Immature natural killer cell (primary cell): ENCODE results near the gene APOE. TPM values are rescaled to one million over a fixed set of nuclear protein-coding genes. Genes with fewer than 3 reads are reported as not detected.

Experiments used
- DNase-seq, 3 donors: peaks; one replicate each; pipeline ENCODE4 v3.0.0; 2022; ENCODE audit warnings: mixed read lengths in 1 of 3
- H3K27ac Mint-ChIP-seq, 6 donors: one replicate each; pipeline ENCODE4 v1.8.0; 2020; ENCODE audit warnings: mixed read lengths in 6 of 6, mild to moderate bottlenecking in 5 of 6, inconsistent platforms in 4 of 6, moderate library complexity in 3 of 6
- H3K27me3 Mint-ChIP-seq, 3 donors: one replicate each; pipeline ENCODE4 v1.8.0; 2020 to 2021; ENCODE audit warnings: low read depth in 3 of 3, mild to moderate bottlenecking in 3 of 3, mixed read lengths in 3 of 3, moderate library complexity in 3 of 3, inconsistent platforms in 1 of 3
- H3K36me3 Mint-ChIP-seq, 3 donors: one replicate each; pipeline ENCODE4 v1.8.0; 2020; ENCODE audit warnings: mixed read lengths in 3 of 3, inconsistent platforms in 2 of 3, mild to moderate bottlenecking in 2 of 3
- H3K4me1 Mint-ChIP-seq, 2 donors: one replicate each; pipeline ENCODE4 v1.8.0; 2020; ENCODE audit warnings: inconsistent platforms in 2 of 2, mild to moderate bottlenecking in 2 of 2, mixed read lengths in 2 of 2, moderate library complexity in 1 of 2
- H3K4me3 Mint-ChIP-seq, 5 donors: one replicate each; pipeline ENCODE4 v1.8.0; 2020; ENCODE audit warnings: mild to moderate bottlenecking in 5 of 5, mixed read lengths in 5 of 5, inconsistent platforms in 3 of 5, moderate library complexity in 3 of 5
- H3K9me3 Mint-ChIP-seq, 6 donors: one replicate each; pipeline ENCODE4 v1.8.0; 2020; ENCODE audit warnings: mild to moderate bottlenecking in 6 of 6, mixed read lengths in 6 of 6, inconsistent platforms in 4 of 6, moderate library complexity in 3 of 6
- polyA plus RNA-seq, 3 donors: library from polyadenylated mRNA; unstranded; fragments of 300-500 nt; fragmentation: Illumina TruSeq; gene quantifications; one replicate each; pipeline ENCODE4 v1.2.3, GENCODE V29; 2021

Gene APOE
- polyA plus RNA-seq, 3 donors from 2014 or later, result not detected

DNA sequence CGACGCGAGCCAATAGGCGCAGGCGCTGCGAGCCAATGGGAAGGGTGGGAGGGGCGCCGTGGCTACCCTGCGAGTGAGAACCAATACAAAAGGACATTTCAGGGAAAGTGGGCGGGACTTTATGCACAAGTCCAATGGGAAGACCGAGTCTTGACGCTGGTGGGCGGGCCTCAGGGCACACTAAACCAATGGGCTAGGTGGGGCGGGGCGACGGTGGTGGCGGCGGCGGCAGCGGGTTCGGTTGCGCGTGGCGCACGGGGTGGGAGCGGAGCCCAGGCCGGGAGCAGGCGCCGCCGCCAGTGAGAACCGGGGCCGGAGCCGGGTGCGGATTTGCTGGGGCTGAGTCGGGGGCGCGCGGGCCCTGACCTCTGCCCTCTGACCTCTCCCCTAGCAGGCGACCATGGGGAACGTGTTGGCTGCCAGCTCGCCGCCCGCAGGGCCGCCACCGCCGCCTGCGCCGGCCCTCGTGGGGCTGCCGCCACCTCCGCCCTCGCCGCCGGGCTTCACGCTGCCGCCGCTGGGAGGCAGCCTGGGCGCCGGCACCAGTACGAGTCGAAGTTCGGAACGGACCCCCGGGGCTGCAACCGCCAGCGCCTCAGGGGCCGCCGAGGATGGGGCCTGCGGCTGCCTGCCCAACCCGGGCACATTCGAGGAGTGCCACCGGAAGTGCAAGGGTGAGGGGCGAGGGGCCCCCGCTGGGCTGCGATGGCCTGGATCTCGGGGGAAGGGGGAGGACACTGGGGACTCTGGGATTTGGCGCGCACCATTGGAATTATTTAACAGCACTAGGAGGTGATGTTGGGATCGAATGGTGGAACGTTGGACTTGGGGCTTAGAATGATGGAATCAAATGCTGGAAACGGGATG lies 14.3 kb upstream of the APOE start, which contains the start of gene TOMM40:
Gene TOMM40, plus strand, starts transcription at position 239 of the 867 bp plus-strand sequence. Its CDS starts 162 bp downstream, at position 401.
- H3K27me3 Mint-ChIP-seq, result peaks cover 5 to 13% (median 7%) of the 10 kb centered on the region in 3 donors
- no peak for DNase-seq
- no peaks in the 10 kb centered on the region for H3K9me3 Mint-ChIP-seq
- H3K4me3 Mint-ChIP-seq, result peak within 1 kb of the TSS; percentile 86 to 93 (median 89)
- peaks cover 0 to 13% (median 4%) of the 10 kb centered on the region in 3 donors for H3K36me3 Mint-ChIP-seq
- H3K4me1 Mint-ChIP-seq, result peaks cover 29 to 33% of the 10 kb centered on the region in 2 donors
- H3K27ac Mint-ChIP-seq, result peak within 1 kb of the TSS; percentile 85 to 97 (median 93)

DNA sequence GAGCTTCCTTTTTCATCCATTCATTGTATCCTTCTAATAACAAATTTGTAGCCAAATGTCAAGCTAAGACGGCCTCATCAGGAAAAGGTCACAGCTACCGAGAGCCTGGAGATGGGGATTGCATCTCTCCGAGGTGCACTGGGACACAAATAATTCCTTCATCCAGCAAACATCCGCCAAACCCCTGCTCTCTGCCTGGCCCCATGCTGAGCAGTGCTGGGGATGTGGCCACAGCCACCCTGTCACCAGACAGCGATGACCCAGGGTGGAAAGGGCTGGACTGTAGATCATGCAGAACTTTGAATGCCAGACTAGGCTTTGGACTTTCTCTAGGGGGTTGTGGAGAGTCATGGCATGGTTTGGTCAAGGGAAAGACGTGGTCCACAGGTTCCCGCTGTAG lies 12.7 kb upstream of the APOE start:
- no peak for DNase-seq
- Mint-ChIP-seq H3K27ac (peak overlapping the region in 3 of 6 donors; percentile 11 to 85 (median 35)), H3K4me1 (peaks cover 29 to 33% of the 10 kb centered on the region in 2 donors), H3K27me3 (peaks cover 5 to 13% (median 7%) of the 10 kb centered on the region in 3 donors), H3K36me3 (peaks cover 0 to 13% (median 4%) of the 10 kb centered on the region in 3 donors), H3K4me3 (peak overlapping the region; percentile 86 to 93 (median 88)), H3K9me3 (no peaks in the 10 kb centered on the region)

DNA sequence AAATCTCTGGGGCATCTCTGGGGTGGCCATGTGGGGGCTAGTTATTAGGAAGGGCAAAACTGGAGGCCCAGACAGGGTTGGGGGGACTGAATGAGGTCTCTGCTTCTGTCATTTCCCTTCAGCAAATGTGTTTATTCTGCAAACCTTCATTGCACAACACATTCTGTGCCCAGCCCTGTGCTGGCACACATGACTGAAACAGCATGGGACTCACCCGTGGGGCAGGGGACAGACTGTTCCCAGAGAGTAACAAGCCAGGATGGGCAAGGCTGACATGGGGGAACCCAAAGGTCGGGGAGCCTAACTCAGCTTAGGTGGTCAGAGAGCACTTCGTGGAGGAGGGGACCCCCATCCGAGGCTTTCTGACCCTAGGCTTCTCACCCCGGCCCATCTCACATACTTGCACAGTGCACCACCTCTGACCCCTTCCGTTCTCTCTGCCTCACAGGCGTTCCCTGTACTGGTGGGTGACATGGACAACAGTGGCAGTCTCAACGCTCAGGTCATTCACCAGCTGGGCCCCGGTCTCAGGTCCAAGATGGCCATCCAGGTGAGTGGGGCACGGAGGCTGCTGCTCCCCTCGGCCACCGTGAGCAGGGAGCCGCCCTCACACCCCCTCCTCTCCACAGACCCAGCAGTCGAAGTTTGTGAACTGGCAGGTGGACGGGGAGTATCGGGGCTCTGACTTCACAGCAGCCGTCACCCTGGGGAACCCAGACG lies 12.1 kb upstream of the APOE start:
- Mint-ChIP-seq H3K27ac (peak overlapping the region in 1 of 6 donors; percentile 85), H3K4me3 (peak overlapping the region in 4 of 5 donors; percentile 35 to 93 (median 48)), H3K4me1 (peaks cover 26 to 33% of the 10 kb centered on the region in 2 donors), H3K36me3 (peaks cover 0 to 13% (median 4%) of the 10 kb centered on the region in 3 donors), H3K27me3 (peaks cover 5 to 13% (median 7%) of the 10 kb centered on the region in 3 donors), H3K9me3 (no peaks in the 10 kb centered on the region)
- DNase-seq, result no peak

DNA sequence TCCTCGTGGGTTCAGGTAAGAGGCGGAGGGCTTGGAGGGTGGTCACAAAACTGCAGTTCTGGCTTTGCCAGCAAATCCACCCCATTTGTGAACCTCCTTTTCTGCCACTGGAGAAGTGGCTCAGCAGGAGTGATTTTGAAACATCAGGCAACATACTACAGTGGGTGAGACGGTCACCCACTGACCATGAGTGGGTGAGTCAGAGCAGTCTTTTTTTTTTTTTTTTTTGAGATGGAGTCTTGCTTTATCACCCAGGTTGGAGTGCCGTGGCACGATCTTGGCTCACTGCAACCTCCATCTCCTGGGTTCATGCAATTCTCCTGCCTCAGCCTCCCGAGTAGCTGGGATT lies 11.6 kb upstream of the APOE start:
- H3K36me3 Mint-ChIP-seq, result peaks cover 0 to 13% (median 4%) of the 10 kb centered on the region in 3 donors
- H3K4me1 Mint-ChIP-seq, result peaks cover 25 to 31% of the 10 kb centered on the region in 2 donors
- H3K27me3 Mint-ChIP-seq, result peaks cover 5 to 13% (median 7%) of the 10 kb centered on the region in 3 donors
- H3K9me3 Mint-ChIP-seq, result no peaks in the 10 kb centered on the region
- no peak overlapping the region for H3K4me3 Mint-ChIP-seq
- DNase-seq, result no peak
- no peak overlapping the region for H3K27ac Mint-ChIP-seq

DNA sequence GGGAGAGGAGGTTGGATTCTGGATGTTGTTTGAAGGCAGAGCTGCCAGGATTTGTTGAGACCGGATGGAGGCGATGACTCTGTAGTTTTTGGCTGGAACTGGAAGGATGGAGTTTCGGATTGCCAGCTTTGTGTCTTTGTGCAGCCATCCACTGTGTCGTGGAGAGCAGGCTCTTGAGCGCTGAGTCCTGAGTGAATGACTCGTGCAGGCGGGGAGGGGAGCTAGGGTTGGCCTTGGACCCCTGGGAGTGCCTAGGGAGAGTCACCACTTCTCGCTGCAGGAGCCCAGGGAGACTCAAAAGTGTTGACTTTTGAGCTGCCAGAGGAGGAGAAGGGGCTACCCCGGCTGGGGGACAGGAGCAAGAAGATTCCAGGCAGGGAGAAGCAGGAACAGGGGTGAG lies 10.7 kb upstream of the APOE start:
- no peak for DNase-seq
- H3K4me1 Mint-ChIP-seq, result peaks cover 22 to 26% of the 10 kb centered on the region in 2 donors
- no peaks in the 10 kb centered on the region for H3K9me3 Mint-ChIP-seq
- H3K4me3 Mint-ChIP-seq, result no peak overlapping the region
- peaks cover 0 to 13% (median 4%) of the 10 kb centered on the region in 3 donors for H3K36me3 Mint-ChIP-seq
- H3K27ac Mint-ChIP-seq, result no peak overlapping the region
- H3K27me3 Mint-ChIP-seq, result peaks cover 5 to 13% (median 7%) of the 10 kb centered on the region in 3 donors

DNA sequence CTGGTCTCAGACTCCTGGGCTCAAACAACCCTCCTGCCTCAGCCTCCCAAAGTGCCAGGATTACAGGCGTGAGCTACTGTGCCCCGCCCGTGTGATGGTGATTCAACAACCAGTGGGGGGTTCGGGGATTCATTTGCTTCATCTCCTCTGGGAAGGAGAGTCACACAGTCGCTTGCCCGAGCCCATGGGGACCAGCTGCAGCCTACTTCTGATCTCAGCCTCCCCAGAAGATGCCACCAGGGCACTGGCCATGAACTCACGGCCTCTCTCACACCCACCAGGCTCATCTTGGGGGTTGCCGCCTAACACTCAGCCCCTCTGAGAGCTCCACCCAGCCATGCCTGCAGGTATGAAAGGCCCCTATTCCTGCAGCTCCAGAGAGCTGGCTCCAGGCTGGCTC lies 7.8 kb upstream of the APOE start:
- peaks cover 3 to 5% of the 10 kb centered on the region in 2 donors for H3K4me1 Mint-ChIP-seq
- DNase-seq, result no peak
- peaks cover 0 to 6% (median 2%) of the 10 kb centered on the region in 3 donors for H3K27me3 Mint-ChIP-seq
- H3K4me3 Mint-ChIP-seq, result no peak overlapping the region
- no peaks in the 10 kb centered on the region for H3K9me3 Mint-ChIP-seq
- H3K27ac Mint-ChIP-seq, result no peak overlapping the region
- peaks cover 0 to 18% (median 7%) of the 10 kb centered on the region in 3 donors for H3K36me3 Mint-ChIP-seq

DNA sequence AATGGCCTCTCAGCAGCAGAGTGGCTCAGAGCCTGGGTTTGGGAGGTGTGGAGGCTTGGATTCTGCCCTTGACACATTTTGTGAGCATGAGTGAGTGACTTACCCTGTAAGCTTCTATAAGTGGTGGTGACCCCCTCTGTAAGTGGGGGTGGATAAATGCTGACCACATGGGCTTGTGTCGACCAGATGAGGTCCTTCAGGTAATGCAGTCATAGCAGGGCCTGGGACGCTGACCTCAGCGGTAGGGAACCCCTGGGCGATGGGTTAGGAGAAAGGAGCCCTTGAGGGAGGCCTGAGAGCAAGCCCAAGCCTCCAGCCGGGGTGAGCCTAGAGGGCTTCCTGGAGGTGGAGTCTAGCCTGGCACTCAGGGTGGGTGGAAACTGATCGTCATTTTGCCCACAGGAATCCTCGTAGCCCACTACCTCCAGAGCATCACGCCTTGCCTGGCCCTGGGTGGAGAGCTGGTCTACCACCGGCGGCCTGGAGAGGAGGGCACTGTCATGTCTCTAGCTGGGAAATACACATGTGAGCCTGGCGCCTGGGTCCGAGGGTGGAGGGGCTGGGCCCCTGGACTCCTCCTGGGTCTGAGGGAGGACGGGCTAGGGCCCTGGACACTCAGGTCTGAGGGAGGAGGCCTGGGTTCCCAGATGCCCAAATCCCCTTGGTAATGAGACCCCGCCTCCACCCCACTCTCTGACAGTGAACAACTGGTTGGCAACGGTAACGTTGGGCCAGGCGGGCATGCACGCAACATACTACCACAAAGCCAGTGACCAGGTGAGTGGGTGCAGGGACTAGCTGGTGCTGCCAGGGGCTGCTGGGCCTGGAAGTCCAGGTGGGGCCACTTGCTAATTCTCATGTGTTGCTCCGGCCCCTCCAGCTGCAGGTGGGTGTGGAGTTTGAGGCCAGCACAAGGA lies 5.0 kb upstream of the APOE start:
- no peaks in the 10 kb centered on the region for H3K4me1 Mint-ChIP-seq
- H3K9me3 Mint-ChIP-seq, result no peaks in the 10 kb centered on the region
- H3K27ac Mint-ChIP-seq, result no peak overlapping the region
- no peak overlapping the region for H3K4me3 Mint-ChIP-seq
- peaks cover 0 to 7% (median 3%) of the 10 kb centered on the region in 3 donors for H3K36me3 Mint-ChIP-seq
- no peak for DNase-seq
- peaks cover 0 to 7% (median 4%) of the 10 kb centered on the region in 3 donors for H3K27me3 Mint-ChIP-seq

DNA sequence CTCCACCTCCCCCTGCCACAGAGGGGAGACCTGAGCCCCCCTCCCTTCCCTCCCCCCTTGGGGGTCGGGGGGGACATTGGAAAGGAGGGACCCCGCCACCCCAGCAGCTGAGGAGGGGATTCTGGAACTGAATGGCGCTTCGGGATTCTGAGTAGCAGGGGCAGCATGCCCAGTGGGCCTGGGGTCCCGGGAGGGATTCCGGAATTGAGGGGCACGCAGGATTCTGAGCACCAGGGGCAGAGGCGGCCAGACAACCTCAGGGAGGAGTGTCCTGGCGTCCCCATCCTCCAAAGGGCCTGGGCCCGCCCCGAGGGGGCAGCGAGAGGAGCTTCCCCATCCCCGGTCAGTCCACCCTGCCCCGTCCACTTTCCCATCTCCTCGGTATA lies 2.4 kb upstream of the APOE start:
- H3K4me3 Mint-ChIP-seq, result no peak overlapping the region
- no peak overlapping the region for H3K27ac Mint-ChIP-seq
- DNase-seq, result no peak
- peaks cover 5 to 14% (median 6%) of the 10 kb centered on the region in 3 donors for H3K27me3 Mint-ChIP-seq
- peaks cover 0 to 7% (median 3%) of the 10 kb centered on the region in 3 donors for H3K36me3 Mint-ChIP-seq
- no peaks in the 10 kb centered on the region for H3K4me1 Mint-ChIP-seq
- peaks cover 0 to under 1% (median 0%) of the 10 kb centered on the region in 6 donors for H3K9me3 Mint-ChIP-seq

DNA sequence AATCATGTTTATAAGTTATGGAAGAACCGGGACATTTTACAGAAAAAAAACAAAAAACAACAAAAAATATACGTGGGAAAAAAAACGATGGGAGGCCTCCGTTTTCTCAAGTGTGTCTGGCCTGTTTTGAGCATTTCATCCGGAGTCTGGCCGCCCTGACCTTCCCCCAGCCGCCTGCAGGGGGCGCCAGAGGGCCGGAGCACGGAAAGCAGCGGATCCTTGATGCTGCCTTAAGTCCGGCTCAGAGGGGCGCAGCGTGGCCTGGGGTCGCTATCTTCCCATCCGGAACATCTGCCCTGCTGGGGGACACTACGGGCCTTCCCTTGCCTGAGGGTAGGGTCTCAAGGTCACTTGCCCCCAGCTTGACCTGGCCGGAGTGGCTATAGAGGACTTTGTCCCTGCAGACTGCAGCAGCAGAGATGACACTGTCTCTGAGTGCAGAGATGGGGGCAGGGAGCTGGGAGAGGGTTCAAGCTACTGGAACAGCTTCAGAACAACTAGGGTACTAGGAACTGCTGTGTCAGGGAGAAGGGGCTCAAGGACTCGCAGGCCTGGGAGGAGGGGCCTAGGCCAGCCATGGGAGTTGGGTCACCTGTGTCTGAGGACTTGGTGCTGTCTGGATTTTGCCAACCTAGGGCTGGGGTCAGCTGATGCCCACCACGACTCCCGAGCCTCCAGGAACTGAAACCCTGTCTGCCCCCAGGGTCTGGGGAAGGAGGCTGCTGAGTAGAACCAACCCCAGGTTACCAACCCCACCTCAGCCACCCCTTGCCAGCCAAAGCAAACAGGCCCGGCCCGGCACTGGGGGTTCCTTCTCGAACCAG lies 1.8 kb upstream of the APOE start:
- H3K36me3 Mint-ChIP-seq, result peaks cover 0 to 7% (median 3%) of the 10 kb centered on the region in 3 donors
- H3K4me1 Mint-ChIP-seq, result no peaks in the 10 kb centered on the region
- peak; percentile 57 to 65 (median 60) for DNase-seq
- no peak overlapping the region for H3K4me3 Mint-ChIP-seq
- peaks cover 5 to 14% (median 6%) of the 10 kb centered on the region in 3 donors for H3K27me3 Mint-ChIP-seq
- H3K9me3 Mint-ChIP-seq, result peaks cover 0 to 1% (median 0%) of the 10 kb centered on the region in 6 donors
- H3K27ac Mint-ChIP-seq, result no peak overlapping the region

DNA sequence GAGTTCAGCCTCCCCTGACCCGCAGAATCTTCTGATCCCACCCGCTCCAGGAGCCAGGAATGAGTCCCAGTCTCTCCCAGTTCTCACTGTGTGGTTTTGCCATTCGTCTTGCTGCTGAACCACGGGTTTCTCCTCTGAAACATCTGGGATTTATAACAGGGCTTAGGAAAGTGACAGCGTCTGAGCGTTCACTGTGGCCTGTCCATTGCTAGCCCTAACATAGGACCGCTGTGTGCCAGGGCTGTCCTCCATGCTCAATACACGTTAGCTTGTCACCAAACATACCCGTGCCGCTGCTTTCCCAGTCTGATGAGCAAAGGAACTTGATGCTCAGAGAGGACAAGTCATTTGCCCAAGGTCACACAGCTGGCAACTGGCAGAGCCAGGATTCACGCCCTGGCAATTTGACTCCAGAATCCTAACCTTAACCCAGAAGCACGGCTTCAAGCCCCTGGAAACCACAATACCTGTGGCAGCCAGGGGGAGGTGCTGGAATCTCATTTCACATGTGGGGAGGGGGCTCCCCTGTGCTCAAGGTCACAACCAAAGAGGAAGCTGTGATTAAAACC lies 1.1 kb upstream of the APOE start:
- H3K27ac Mint-ChIP-seq, result no peak overlapping the region
- H3K36me3 Mint-ChIP-seq, result peaks cover 0 to 7% (median 3%) of the 10 kb centered on the region in 3 donors
- H3K4me1 Mint-ChIP-seq, result no peaks in the 10 kb centered on the region
- H3K27me3 Mint-ChIP-seq, result peaks cover 5 to 14% (median 6%) of the 10 kb centered on the region in 3 donors
- peaks cover 0 to 1% (median 0%) of the 10 kb centered on the region in 6 donors for H3K9me3 Mint-ChIP-seq
- no peak overlapping the region for H3K4me3 Mint-ChIP-seq
- no peak for DNase-seq

DNA sequence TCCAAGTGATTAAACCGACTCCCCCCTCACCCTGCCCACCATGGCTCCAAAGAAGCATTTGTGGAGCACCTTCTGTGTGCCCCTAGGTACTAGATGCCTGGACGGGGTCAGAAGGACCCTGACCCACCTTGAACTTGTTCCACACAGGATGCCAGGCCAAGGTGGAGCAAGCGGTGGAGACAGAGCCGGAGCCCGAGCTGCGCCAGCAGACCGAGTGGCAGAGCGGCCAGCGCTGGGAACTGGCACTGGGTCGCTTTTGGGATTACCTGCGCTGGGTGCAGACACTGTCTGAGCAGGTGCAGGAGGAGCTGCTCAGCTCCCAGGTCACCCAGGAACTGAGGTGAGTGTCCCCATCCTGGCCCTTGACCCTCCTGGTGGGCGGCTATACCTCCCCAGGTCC lies 2.0 kb downstream of the APOE start:
- Mint-ChIP-seq H3K27me3 (peaks cover 9 to 15% (median 13%) of the 10 kb centered on the region in 3 donors), H3K9me3 (peaks cover 0 to 1% (median 0%) of the 10 kb centered on the region in 6 donors), H3K4me1 (no peaks in the 10 kb centered on the region), H3K27ac (no peak overlapping the region), H3K36me3 (peaks cover 0 to 2% (median 0%) of the 10 kb centered on the region in 3 donors), H3K4me3 (no peak overlapping the region)
- no peak for DNase-seq
